CD4-positive, CD25-positive, alpha-beta regulatory T cell (primary cell): ENCODE data around the gene SKA3. TPM values are rescaled to one million over a fixed set of nuclear protein-coding genes. Genes with fewer than 3 reads are reported as not detected.
A peak's percentile ranks its signal among the peaks of the same experiment; 100 is the strongest.

ENCODE experiments used
- ATAC-seq, 2 donors: fragments of 150-1000 bp; cut with Tn5 transposase; one replicate each; pipeline ENCODE4 v1.10.0; 2021; ENCODE audit warnings: low read depth in 2 of 2, moderate number of reproducible peaks in 2 of 2, moderate library complexity in 1 of 2
- DNase-seq, 3 donors: peaks; one replicate each; pipeline versions ENCODE4 v3.0.0 to v3.0.0-alpha.2; 2012 to 2022; ENCODE audit warnings: mixed read lengths in 1 of 3
- H3K27ac ChIP-seq: one replicate; pipeline ENCODE4 v1.7.0; 2013; ENCODE audit warnings: mild to moderate bottlenecking, low read length; ENCODE audit not compliant: insufficient read depth, poor library complexity, severe bottlenecking
- H3K27me3 ChIP-seq: one replicate; pipeline ENCODE4 v1.7.0; 2013; ENCODE audit warnings: low read length; ENCODE audit not compliant: control insufficient read depth, insufficient read depth
- H3K36me3 ChIP-seq: one replicate; pipeline ENCODE4 v1.7.0; 2013; ENCODE audit warnings: mild to moderate bottlenecking, low read length, moderate library complexity; ENCODE audit not compliant: control insufficient read depth, insufficient read depth
- H3K4me1 ChIP-seq: 2 replicates; pipeline ENCODE4 v1.7.0; 2013; ENCODE audit warnings: mild to moderate bottlenecking, low read length; ENCODE audit not compliant: insufficient read depth, control insufficient read depth, poor library complexity, severe bottlenecking
- H3K4me3 ChIP-seq: one replicate; pipeline ENCODE4 v1.7.0; 2013; ENCODE audit warnings: low read depth, mild to moderate bottlenecking, low read length, moderate library complexity
- H3K9me3 ChIP-seq, 2 experiments: 1 replicate in 1 of 2; 2 replicates in 1 of 2; pipeline ENCODE4 v1.7.0; 2013; ENCODE audit warnings: low read length in 2 of 2, mild to moderate bottlenecking in 1 of 2, moderate library complexity in 1 of 2; ENCODE audit not compliant: control insufficient read depth in 2 of 2
- H3K27ac Mint-ChIP-seq, 3 donors: one replicate each; pipeline ENCODE4 v1.8.0; 2020 to 2022; ENCODE audit warnings: mild to moderate bottlenecking in 3 of 3, mixed read lengths in 3 of 3, moderate library complexity in 2 of 3
- H3K27me3 Mint-ChIP-seq: one replicate; pipeline ENCODE4 v1.8.0; 2022; ENCODE audit warnings: mild to moderate bottlenecking, mixed read lengths
- H3K36me3 Mint-ChIP-seq: one replicate; pipeline ENCODE4 v1.8.0; 2020; ENCODE audit warnings: mixed read lengths
- H3K4me1 Mint-ChIP-seq, 4 donors: one replicate each; pipeline ENCODE4 v1.8.0; 2020 to 2022; ENCODE audit warnings: mixed read lengths in 4 of 4, mild to moderate bottlenecking in 1 of 4
- H3K4me3 Mint-ChIP-seq, 4 donors: one replicate each; pipeline ENCODE4 v1.8.0; 2020 to 2022; ENCODE audit warnings: mild to moderate bottlenecking in 4 of 4, mixed read lengths in 4 of 4, moderate library complexity in 3 of 4
- H3K9me3 Mint-ChIP-seq, 7 donors: one replicate each; pipeline ENCODE4 v1.8.0; 2020 to 2022; ENCODE audit warnings: mixed read lengths in 7 of 7, mild to moderate bottlenecking in 3 of 7, moderate library complexity in 2 of 7
- polyA plus RNA-seq, 4 donors: library from polyadenylated mRNA; unstranded; fragments of 300-500 nt; fragmentation: Illumina TruSeq; gene quantifications; one replicate each; pipeline ENCODE4 v1.2.3, GENCODE V29; 2021
- total RNA-seq: library from RNA; stranded (reverse); gene quantifications from one replicate; pipeline ENCODE4 v1.2.3, GENCODE V29; 2022

The SKA3 gene
- total and polyA plus RNA-seq, 5 donors from 2014 or later = 0.72 to 3.0 (median 2.4) TPM

DNA sequence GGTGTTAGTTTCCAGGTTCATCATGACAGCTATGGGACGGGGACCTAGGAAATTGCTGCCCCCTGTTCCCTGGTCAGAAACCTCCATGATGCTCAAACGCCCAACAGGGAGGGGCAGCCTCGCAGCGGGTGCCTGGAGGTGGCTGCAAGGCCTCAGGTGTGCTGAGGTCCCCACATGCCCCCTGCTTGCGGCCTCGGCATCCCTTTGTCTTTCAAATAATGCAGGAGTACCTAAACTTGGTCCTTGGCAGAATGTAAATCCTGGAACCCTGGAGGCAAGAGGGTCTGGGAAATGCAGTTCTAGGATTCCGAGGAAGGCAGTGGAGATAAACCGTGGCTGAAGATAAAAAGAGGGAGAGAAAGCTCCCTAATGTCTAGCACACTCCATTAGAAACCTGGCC, 52.4 kb downstream of the SKA3 start:
- H3K4me1 ChIP-seq = no peaks in the 10 kb centered on the region
- H3K4me3 ChIP-seq = no peak overlapping the region
- peaks cover 22% of the 10 kb centered on the region for H3K27me3 Mint-ChIP-seq
- no peak overlapping the region for H3K27ac Mint-ChIP-seq
- H3K36me3 Mint-ChIP-seq = no peaks in the 10 kb centered on the region
- no peaks in the 10 kb centered on the region for H3K9me3 Mint-ChIP-seq
- H3K4me1 Mint-ChIP-seq = no peaks in the 10 kb centered on the region
- H3K9me3 ChIP-seq = no peaks in the 10 kb centered on the region
- H3K27me3 ChIP-seq = no peaks in the 10 kb centered on the region
- no peaks in the 10 kb centered on the region for H3K36me3 ChIP-seq
- no peak overlapping the region for H3K27ac ChIP-seq
- no peak for ATAC-seq
- DNase-seq = no peak
- H3K4me3 Mint-ChIP-seq = no peak overlapping the region

- H3K36me3 ChIP-seq = no peaks in the 10 kb centered on the region
- no peak overlapping the region for H3K27ac Mint-ChIP-seq
- H3K4me3 Mint-ChIP-seq = no peak overlapping the region
- H3K9me3 Mint-ChIP-seq = no peaks in the 10 kb centered on the region
- ATAC-seq = no peak
- H3K36me3 Mint-ChIP-seq = no peaks in the 10 kb centered on the region
- no peaks in the 10 kb centered on the region for H3K9me3 ChIP-seq
- H3K4me1 ChIP-seq = no peaks in the 10 kb centered on the region
- no peak overlapping the region for H3K4me3 ChIP-seq
- H3K27me3 ChIP-seq = no peaks in the 10 kb centered on the region
- H3K27ac ChIP-seq = no peak overlapping the region
- DNase-seq = no peak
- H3K27me3 Mint-ChIP-seq = peaks cover 14% of the 10 kb centered on the region
- no peaks in the 10 kb centered on the region for H3K4me1 Mint-ChIP-seq
These were observed 54.7 kb downstream of the SKA3 start for GRCh38 chr13:21121616-21122015.

GRCh38 chr13:21120191-21120590, 56.2 kb downstream of the SKA3 start:
- H3K36me3 ChIP-seq = no peaks in the 10 kb centered on the region
- H3K4me3 ChIP-seq = no peak overlapping the region
- H3K27me3 ChIP-seq = no peaks in the 10 kb centered on the region
- Mint-ChIP-seq H3K27ac (no peak overlapping the region), H3K4me3 (no peak overlapping the region), H3K4me1 (no peaks in the 10 kb centered on the region), H3K27me3 (peaks cover 10% of the 10 kb centered on the region), H3K36me3 (no peaks in the 10 kb centered on the region), H3K9me3 (peaks cover 0 to under 1% (median 0%) of the 10 kb centered on the region in 7 donors)
- no peaks in the 10 kb centered on the region for H3K4me1 ChIP-seq
- no peak for ATAC-seq
- DNase-seq = no peak
- H3K27ac ChIP-seq = no peak overlapping the region
- H3K9me3 ChIP-seq = no peaks in the 10 kb centered on the region

GRCh38 chr13:21119526-21119925, 56.8 kb downstream of the SKA3 start:
- H3K27me3 Mint-ChIP-seq = peaks cover 9% of the 10 kb centered on the region
- peaks cover 0 to 1% (median 0%) of the 10 kb centered on the region in 7 donors for H3K9me3 Mint-ChIP-seq
- DNase-seq = no peak
- Histone ChIP-seq H3K4me3 (no peak overlapping the region), H3K27me3 (no peaks in the 10 kb centered on the region), H3K4me1 (no peaks in the 10 kb centered on the region), H3K36me3 (no peaks in the 10 kb centered on the region), H3K9me3 (no peaks in the 10 kb centered on the region), H3K27ac (no peak overlapping the region)
- H3K36me3 Mint-ChIP-seq = no peaks in the 10 kb centered on the region
- no peak for ATAC-seq
- no peak overlapping the region for H3K4me3 Mint-ChIP-seq
- H3K27ac Mint-ChIP-seq = no peak overlapping the region
- H3K4me1 Mint-ChIP-seq = no peaks in the 10 kb centered on the region

GRCh38 chr13:21118180-21118579, 58.2 kb downstream of the SKA3 start:
- ATAC-seq (no peak), DNase-seq (no peak)
- Mint-ChIP-seq H3K27ac (no peak overlapping the region), H3K9me3 (peaks cover 0 to 1% (median 0%) of the 10 kb centered on the region in 7 donors), H3K36me3 (no peaks in the 10 kb centered on the region), H3K4me3 (no peak overlapping the region), H3K4me1 (no peaks in the 10 kb centered on the region), H3K27me3 (peaks cover 4% of the 10 kb centered on the region)
- no peaks in the 10 kb centered on the region for H3K36me3 ChIP-seq
- no peak overlapping the region for H3K4me3 ChIP-seq
- no peaks in the 10 kb centered on the region for H3K4me1 ChIP-seq
- no peaks in the 10 kb centered on the region for H3K9me3 ChIP-seq
- H3K27ac ChIP-seq = no peak overlapping the region
- no peaks in the 10 kb centered on the region for H3K27me3 ChIP-seq

GRCh38 chr13:21117104-21117809, 59.1 kb downstream of the SKA3 start:
- no peaks in the 10 kb centered on the region for H3K27me3 ChIP-seq
- H3K4me1 Mint-ChIP-seq = no peaks in the 10 kb centered on the region
- H3K36me3 ChIP-seq = no peaks in the 10 kb centered on the region
- no peaks in the 10 kb centered on the region for H3K4me1 ChIP-seq
- ATAC-seq = no peak
- H3K4me3 Mint-ChIP-seq = no peak overlapping the region
- H3K27ac Mint-ChIP-seq = peak overlapping the region in 1 of 3 donors; percentile 25
- no peak overlapping the region for H3K27ac ChIP-seq
- H3K36me3 Mint-ChIP-seq = no peaks in the 10 kb centered on the region
- H3K9me3 ChIP-seq = no peaks in the 10 kb centered on the region
- peaks cover 0 to 1% (median 0%) of the 10 kb centered on the region in 7 donors for H3K9me3 Mint-ChIP-seq
- no peak for DNase-seq
- peaks cover 4% of the 10 kb centered on the region for H3K27me3 Mint-ChIP-seq
- no peak overlapping the region for H3K4me3 ChIP-seq

GRCh38 chr13:21116141-21116540, 60.2 kb downstream of the SKA3 start:
- no peaks in the 10 kb centered on the region for H3K4me1 ChIP-seq
- Mint-ChIP-seq H3K36me3 (no peaks in the 10 kb centered on the region), H3K4me3 (no peak overlapping the region), H3K27ac (no peak overlapping the region), H3K4me1 (no peaks in the 10 kb centered on the region), H3K9me3 (peaks cover 0 to 1% (median 0%) of the 10 kb centered on the region in 7 donors), H3K27me3 (peaks cover 4% of the 10 kb centered on the region)
- H3K4me3 ChIP-seq = no peak overlapping the region
- DNase-seq = no peak
- no peaks in the 10 kb centered on the region for H3K9me3 ChIP-seq
- no peaks in the 10 kb centered on the region for H3K27me3 ChIP-seq
- no peaks in the 10 kb centered on the region for H3K36me3 ChIP-seq
- ATAC-seq = no peak
- H3K27ac ChIP-seq = no peak overlapping the region

DNA sequence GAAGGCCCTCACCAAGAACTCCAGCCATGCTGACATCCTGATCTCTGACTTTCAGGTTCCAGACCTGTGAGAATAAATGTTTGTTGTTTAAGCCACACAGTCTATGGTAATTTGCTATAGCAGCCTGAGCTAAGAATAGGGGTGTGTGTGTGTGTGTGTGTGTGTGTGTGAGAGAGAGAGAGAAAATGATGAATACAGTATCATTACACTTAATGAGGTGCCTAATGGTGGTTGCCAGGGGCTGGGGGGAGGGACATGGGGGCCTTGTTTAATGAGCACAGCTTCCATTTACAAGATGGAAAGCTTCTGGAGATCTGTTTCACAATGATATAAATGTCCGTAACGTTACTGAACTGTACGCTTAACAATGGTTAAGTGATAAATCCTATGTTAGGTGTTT, 61.1 kb downstream of the SKA3 start:
- Mint-ChIP-seq H3K27ac (no peak overlapping the region), H3K4me1 (peaks cover 0 to 2% (median 0%) of the 10 kb centered on the region in 4 donors), H3K4me3 (no peak overlapping the region), H3K27me3 (peaks cover 4% of the 10 kb centered on the region), H3K36me3 (no peaks in the 10 kb centered on the region), H3K9me3 (peaks cover 0 to 1% (median 0%) of the 10 kb centered on the region in 7 donors)
- no peaks in the 10 kb centered on the region for H3K27me3 ChIP-seq
- no peaks in the 10 kb centered on the region for H3K9me3 ChIP-seq
- ATAC-seq = no peak
- H3K36me3 ChIP-seq = no peaks in the 10 kb centered on the region
- H3K27ac ChIP-seq = no peak overlapping the region
- no peak overlapping the region for H3K4me3 ChIP-seq
- DNase-seq = no peak
- H3K4me1 ChIP-seq = no peaks in the 10 kb centered on the region
